Naive thymus-derived CD8-positive, alpha-beta T cell (primary cell): Measurements from ENCODE around the gene GGPS1. TPM values are rescaled to one million over a fixed set of nuclear protein-coding genes. Genes with fewer than 3 reads are reported as not detected.

Source experiments
- ATAC-seq, 2 donors: fragments of 150-1000 bp; cut with Tn5 transposase in 1 of 2; sonication (Bioruptor Pico), chemical (Tn5 transposase) in 1 of 2; 1 replicate in 1 of 2; 2 replicates in 1 of 2; pipeline ENCODE4 v1.10.0; 2021; ENCODE audit warnings: mild to moderate bottlenecking in 2 of 2, moderate library complexity in 2 of 2
- POLR2A ChIA-PET: fragments of 350-600 bp; sonication (Branson Sonifier 250); formaldehyde crosslinking; loops from one replicate; lab custom pipeline; 2021; ENCODE audit warnings: antibody characterized with exemption; lab: Charles Lee
- DNase-seq, 10 donors: peaks; one replicate each; pipeline versions ENCODE4 v3.0.0 to v3.0.0-alpha.2; 2020 to 2022
- H3K27ac Mint-ChIP-seq, 10 donors: one replicate each; pipeline ENCODE4 v1.8.0; 2020 to 2022; ENCODE audit warnings: mild to moderate bottlenecking in 10 of 10, mixed read lengths in 10 of 10, moderate library complexity in 4 of 10, inconsistent platforms in 1 of 10
- H3K27me3 Mint-ChIP-seq, 5 donors: one replicate each; pipeline ENCODE4 v1.8.0; 2021 to 2022; ENCODE audit warnings: mixed read lengths in 5 of 5
- H3K36me3 Mint-ChIP-seq, 3 donors: one replicate each; pipeline ENCODE4 v1.8.0; 2020 to 2022; ENCODE audit warnings: mixed read lengths in 3 of 3, mild to moderate bottlenecking in 2 of 3, inconsistent platforms in 1 of 3
- H3K4me1 Mint-ChIP-seq, 4 donors: one replicate each; pipeline ENCODE4 v1.8.0; 2021 to 2022; ENCODE audit warnings: mixed read lengths in 4 of 4
- H3K4me3 Mint-ChIP-seq, 10 donors: one replicate each; pipeline ENCODE4 v1.8.0; 2020 to 2022; ENCODE audit warnings: mild to moderate bottlenecking in 10 of 10, mixed read lengths in 10 of 10, moderate library complexity in 6 of 10, inconsistent platforms in 1 of 10
- H3K9me3 Mint-ChIP-seq, 9 donors: one replicate each; pipeline ENCODE4 v1.8.0; 2020 to 2022; ENCODE audit warnings: mixed read lengths in 9 of 9, mild to moderate bottlenecking in 3 of 9, inconsistent platforms in 1 of 9, moderate library complexity in 1 of 9
- polyA plus RNA-seq, 3 donors: library from polyadenylated mRNA; unstranded; fragments of 300-500 nt; fragmentation: Illumina TruSeq; gene quantifications; one replicate each; pipeline ENCODE4 v1.2.3, GENCODE V29; 2021
- total RNA-seq, 8 experiments: library from RNA in 2 of 8; stranded (reverse) in 2 of 8; gene quantifications; one replicate each; pipeline ENCODE4 v1.2.3 and lab custom pipeline; 2021 to 2026

GGPS1 gene
- total and polyA plus RNA-seq, 5 experiments from 2014 or later, result 43.7 to 69.4 (median 55.3) TPM

GRCh38 chr1:235325854-235326253 is 2.5 kb upstream of the GGPS1 start:
- Mint-ChIP-seq H3K36me3 (peaks cover 0 to 40% (median 9%) of the 10 kb centered on the region in 3 donors), H3K4me3 (peak overlapping the region in 9 of 10 donors; percentile 95 to 100 (median 98)), H3K27me3 (no peaks in the 10 kb centered on the region), H3K9me3 (peaks cover 0 to 1% (median 0%) of the 10 kb centered on the region in 9 donors), H3K27ac (peak overlapping the region in 9 of 10 donors; percentile 30 to 99 (median 97)), H3K4me1 (peaks cover 22 to 55% (median 48%) of the 10 kb centered on the region in 4 donors)
- DNase-seq (no peak), ATAC-seq (no peak)
- POLR2A ChIA-PET, result interaction anchor here (1.6 kb wide), 1 partner anchor 165 kb away, joined by 6 read pairs; the partner anchor contains the start of gene RBM34

- ATAC-seq (peak; percentile 27 to 32), DNase-seq (peak; percentile 49 to 83 (median 73))
- peaks cover 0 to 1% (median 0%) of the 10 kb centered on the region in 9 donors for H3K9me3 Mint-ChIP-seq
- H3K4me3 Mint-ChIP-seq, result peak overlapping the region in 9 of 10 donors; percentile 95 to 100 (median 98)
- no peaks in the 10 kb centered on the region for H3K27me3 Mint-ChIP-seq
- POLR2A ChIA-PET, result interaction anchor here (0.8 to 1.9 kb wide), 4 partner anchors 12 to 714 kb away, joined by 3 to 6 read pairs (median 4); partner anchors contain the start of gene RBM34
- H3K27ac Mint-ChIP-seq, result peak overlapping the region in 9 of 10 donors; percentile 92 to 99 (median 98)
- H3K36me3 Mint-ChIP-seq, result peaks cover 0 to 38% (median 9%) of the 10 kb centered on the region in 3 donors
- H3K4me1 Mint-ChIP-seq, result peaks cover 20 to 44% (median 37%) of the 10 kb centered on the region in 4 donors
These were observed 1.4 kb upstream of the GGPS1 start for GRCh38 chr1:235326719-235327558.

GRCh38 chr1:235327559-235328270 is 655 bp upstream of the GGPS1 start, which contains the start of gene ARID4B:
Gene ARID4B, minus strand, starts transcription at chr1:235328179. Its CDS starts 1,260 bp downstream, at chr1:235326919.
- H3K4me3 Mint-ChIP-seq, result peak within 1 kb of the TSS in 9 of 10 donors; percentile 95 to 100 (median 98)
- POLR2A ChIA-PET, result interaction anchor here (0.6 to 2.3 kb wide), 12 partner anchors 9 to 716 kb away, joined by 3 to 6 read pairs (median 3); partner anchors contain the start of genes RBM34 and TOMM20
- peaks cover 0 to 33% (median 6%) of the 10 kb centered on the region in 3 donors for H3K36me3 Mint-ChIP-seq
- DNase-seq (peak in 5 of 10 donors; percentile 50 to 77 (median 62)), ATAC-seq (peak in 1 of 2 donors; percentile 4)
- peaks cover 14 to 36% (median 30%) of the 10 kb centered on the region in 4 donors for H3K4me1 Mint-ChIP-seq
- H3K27me3 Mint-ChIP-seq, result no peaks in the 10 kb centered on the region
- peak within 1 kb of the TSS in 9 of 10 donors; percentile 92 to 99 (median 98) for H3K27ac Mint-ChIP-seq
- H3K9me3 Mint-ChIP-seq, result peaks cover 0 to 1% (median 0%) of the 10 kb centered on the region in 9 donors

- H3K4me3 Mint-ChIP-seq, result no peak overlapping the region
- POLR2A ChIA-PET, result interaction anchor here (0.7 to 2.3 kb wide), 7 partner anchors 26 to 718 kb away, joined by 3 to 6 read pairs (median 4); partner anchors contain the start of gene RBM34
- H3K27me3 Mint-ChIP-seq, result no peaks in the 10 kb centered on the region
- ATAC-seq, result peak; percentile 7 to 16
- H3K27ac Mint-ChIP-seq, result no peak overlapping the region
- H3K9me3 Mint-ChIP-seq, result peaks cover 0 to 1% (median 0%) of the 10 kb centered on the region in 9 donors
- peak in 9 of 10 donors; percentile 12 to 69 (median 47) for DNase-seq
- peaks cover 16 to 38% (median 29%) of the 10 kb centered on the region in 4 donors for H3K4me1 Mint-ChIP-seq
- peaks cover 0 to 26% (median 6%) of the 10 kb centered on the region in 3 donors for H3K36me3 Mint-ChIP-seq
These were observed 951 bp downstream of the GGPS1 start for GRCh38 chr1:235329139-235329902.

- no peak for DNase-seq
- Mint-ChIP-seq H3K4me3 (peak overlapping the region in 1 of 10 donors; percentile 72), H3K4me1 (peaks cover 18 to 31% (median 25%) of the 10 kb centered on the region in 4 donors), H3K27ac (peak overlapping the region in 3 of 10 donors; percentile 56 to 80 (median 59)), H3K27me3 (no peaks in the 10 kb centered on the region), H3K9me3 (peaks cover 0 to 1% (median 0%) of the 10 kb centered on the region in 9 donors), H3K36me3 (peaks cover 0 to 26% (median 6%) of the 10 kb centered on the region in 3 donors)
- no peak for ATAC-seq
- POLR2A ChIA-PET, result interaction anchor here (0.6 kb wide), 1 partner anchor 104 kb away, joined by 5 read pairs; no protein-coding TSS in a partner anchor
These were observed 2.5 kb downstream of the GGPS1 start for GRCh38 chr1:235330918-235331285.

GRCh38 chr1:235331401-235331800 is 3.0 kb downstream of the GGPS1 start:
- H3K27me3 Mint-ChIP-seq, result no peaks in the 10 kb centered on the region

GRCh38 chr1:235336903-235337302 is 8.5 kb downstream of the GGPS1 start:
- Mint-ChIP-seq H3K27ac (peak overlapping the region; percentile 62 to 91 (median 78)), H3K4me1 (peaks cover 14 to 41% (median 28%) of the 10 kb centered on the region in 4 donors), H3K4me3 (peak overlapping the region; percentile 47 to 74 (median 56)), H3K27me3 (no peaks in the 10 kb centered on the region), H3K36me3 (peaks cover 0 to 50% (median 0%) of the 10 kb centered on the region in 3 donors), H3K9me3 (no peaks in the 10 kb centered on the region)
- DNase-seq (peak in 4 of 10 donors; percentile 5 to 49 (median 24)), ATAC-seq (peak; percentile 92 to 95)
- POLR2A ChIA-PET, result no interaction called here

More at GRCh38 chr1:235331401-235331800, 3.0 kb downstream of the GGPS1 start:
- H3K36me3 Mint-ChIP-seq, result peaks cover 0 to 27% (median 3%) of the 10 kb centered on the region in 3 donors
- POLR2A ChIA-PET, result interaction anchor here (0.6 kb wide), 1 partner anchor 169 kb away, joined by 3 read pairs; no protein-coding TSS in a partner anchor
- H3K4me1 Mint-ChIP-seq, result peaks cover 15 to 31% (median 23%) of the 10 kb centered on the region in 4 donors
- H3K9me3 Mint-ChIP-seq, result peaks cover 0 to 1% (median 0%) of the 10 kb centered on the region in 9 donors
- H3K27ac Mint-ChIP-seq, result peak overlapping the region in 4 of 10 donors; percentile 33 to 80 (median 54)
- no peak for ATAC-seq
- H3K4me3 Mint-ChIP-seq, result peak overlapping the region in 2 of 10 donors; percentile 25 to 72
- no peak for DNase-seq

GRCh38 chr1:235339746-235340145 is 11.4 kb downstream of the GGPS1 start:
- Mint-ChIP-seq H3K27ac (peak overlapping the region in 6 of 10 donors; percentile 19 to 82 (median 35)), H3K4me3 (no peak overlapping the region), H3K4me1 (peaks cover 7 to 29% (median 18%) of the 10 kb centered on the region in 4 donors), H3K27me3 (no peaks in the 10 kb centered on the region), H3K9me3 (no peaks in the 10 kb centered on the region), H3K36me3 (peaks cover under 1 to 70% (median 8%) of the 10 kb centered on the region in 3 donors)
- POLR2A ChIA-PET, result no interaction called here
- DNase-seq, result no peak
- ATAC-seq, result no peak

GRCh38 chr1:235341334-235341733 is 13.0 kb downstream of the GGPS1 start:
- DNase-seq, result no peak
- H3K36me3 Mint-ChIP-seq, result peaks cover 6 to 75% (median 16%) of the 10 kb centered on the region in 3 donors
- ATAC-seq, result no peak
- H3K27me3 Mint-ChIP-seq, result no peaks in the 10 kb centered on the region
- POLR2A ChIA-PET, result no interaction called here
- H3K4me1 Mint-ChIP-seq, result peaks cover 12 to 25% (median 14%) of the 10 kb centered on the region in 4 donors
- no peak overlapping the region for H3K4me3 Mint-ChIP-seq
- peak overlapping the region in 2 of 10 donors; percentile 64 to 74 for H3K27ac Mint-ChIP-seq
- no peaks in the 10 kb centered on the region for H3K9me3 Mint-ChIP-seq

GRCh38 chr1:235342039-235342438 is 13.7 kb downstream of the GGPS1 start:
- POLR2A ChIA-PET, result no interaction called here
- no peaks in the 10 kb centered on the region for H3K9me3 Mint-ChIP-seq
- no peak overlapping the region for H3K4me3 Mint-ChIP-seq
- peaks cover 6 to 75% (median 16%) of the 10 kb centered on the region in 3 donors for H3K36me3 Mint-ChIP-seq
- H3K4me1 Mint-ChIP-seq, result peaks cover 6 to 20% (median 8%) of the 10 kb centered on the region in 4 donors
- H3K27me3 Mint-ChIP-seq, result no peaks in the 10 kb centered on the region
- ATAC-seq, result no peak
- H3K27ac Mint-ChIP-seq, result peak overlapping the region in 3 of 10 donors; percentile 1 to 54 (median 12)
- DNase-seq, result no peak

GRCh38 chr1:235342471-235342870 is 14.1 kb downstream of the GGPS1 start:
- Mint-ChIP-seq H3K27me3 (no peaks in the 10 kb centered on the region), H3K4me3 (no peak overlapping the region), H3K4me1 (peaks cover 3 to 17% (median 7%) of the 10 kb centered on the region in 4 donors), H3K36me3 (peaks cover 6 to 74% (median 16%) of the 10 kb centered on the region in 3 donors), H3K27ac (peak overlapping the region in 3 of 10 donors; percentile 4 to 54 (median 20)), H3K9me3 (no peaks in the 10 kb centered on the region)
- no peak for ATAC-seq
- POLR2A ChIA-PET, result no interaction called here
- DNase-seq, result no peak
